Astrocyte of the cerebellum (primary cell): Measurements from ENCODE around the gene IL10RB.

ENCODE experiments used
- DNase-seq: peaks from one replicate; pipeline ENCODE4 v3.0.0-alpha.2; 2011; ENCODE audit warnings: low read depth
- H3K4me3 ChIP-seq: 2 replicates; pipeline ENCODE4 v1.5.1; 2011; ENCODE audit warnings: mild to moderate bottlenecking, low read depth, low read length, moderate library complexity
- CTCF ChIP-seq: IDR thresholded peaks from 2 replicates; pipeline ENCODE4 v1.5.1; 2012; ENCODE audit warnings: low read length, low read depth, moderate library complexity, mild to moderate bottlenecking; ENCODE audit errors: missing control alignments
- in situ Hi-C: cut with HindIII; loops from 2 replicates; pipeline ENCODE4 v1.10.0; 2017; ENCODE audit warnings: low sequenced_read_pairs

IL10RB gene

GRCh38 chr21:33229784-33230544 is 36.2 kb upstream of the IL10RB start, which contains the start of gene IFNAR2:
Gene IFNAR2 (plus strand): TSS chr21:33229938. CDS start chr21:33241923, 11,985 bp downstream.
- no peak for TF ChIP-seq CTCF
- H3K4me3 ChIP-seq, result peak within 1 kb of the TSS; percentile 88
- DNase-seq, result no peak
- in situ Hi-C loops, result no loop called here

- H3K4me3 ChIP-seq, result peak overlapping the region; percentile 88
- TF ChIP-seq CTCF, result peak; percentile 11
- peak; percentile 23 for DNase-seq
- in situ Hi-C loops, result no loop called here
Observed at GRCh38 chr21:33230545-33231324, 35.4 kb upstream of the IL10RB start.

GRCh38 chr21:33231526-33231925 is 34.6 kb upstream of the IL10RB start:
- TF ChIP-seq CTCF, result no peak
- no peak overlapping the region for H3K4me3 ChIP-seq
- no peak for DNase-seq
- in situ Hi-C loops, result no loop called here

- H3K4me3 ChIP-seq, result no peak overlapping the region
- DNase-seq, result no peak
- in situ Hi-C loops, result no loop called here
- no peak for TF ChIP-seq CTCF
Observed at GRCh38 chr21:33232291-33233034, 33.7 kb upstream of the IL10RB start.

GRCh38 chr21:33234635-33235520 is 31.3 kb upstream of the IL10RB start:
- no peak for TF ChIP-seq CTCF
- H3K4me3 ChIP-seq, result no peak overlapping the region
- DNase-seq, result no peak
- in situ Hi-C loops, result no loop called here
